Choroid plexus epithelial cell (primary cell): ENCODE results near the gene P2RY2.

ENCODE experiments used
- DNase-seq: peaks from one replicate; pipeline ENCODE4 v3.0.0-alpha.2; 2010; ENCODE audit warnings: low read depth
- H3K4me3 ChIP-seq: 2 replicates; pipeline ENCODE4 v1.5.1; 2011; ENCODE audit warnings: low read depth, mild to moderate bottlenecking, control low read depth, low read length, moderate library complexity
- CTCF ChIP-seq: conservative IDR thresholded peaks from 2 replicates; pipeline ENCODE4 v1.5.1; 2011; ENCODE audit warnings: low read depth, mild to moderate bottlenecking, control low read depth, inconsistent platforms, low read length, moderate library complexity

P2RY2 gene

GRCh38 chr11:73178681-73179080 lies 39.4 kb upstream of the P2RY2 start:
- no peak for DNase-seq
- no peak overlapping the region for H3K4me3 ChIP-seq
- no peak for TF ChIP-seq CTCF

DNA sequence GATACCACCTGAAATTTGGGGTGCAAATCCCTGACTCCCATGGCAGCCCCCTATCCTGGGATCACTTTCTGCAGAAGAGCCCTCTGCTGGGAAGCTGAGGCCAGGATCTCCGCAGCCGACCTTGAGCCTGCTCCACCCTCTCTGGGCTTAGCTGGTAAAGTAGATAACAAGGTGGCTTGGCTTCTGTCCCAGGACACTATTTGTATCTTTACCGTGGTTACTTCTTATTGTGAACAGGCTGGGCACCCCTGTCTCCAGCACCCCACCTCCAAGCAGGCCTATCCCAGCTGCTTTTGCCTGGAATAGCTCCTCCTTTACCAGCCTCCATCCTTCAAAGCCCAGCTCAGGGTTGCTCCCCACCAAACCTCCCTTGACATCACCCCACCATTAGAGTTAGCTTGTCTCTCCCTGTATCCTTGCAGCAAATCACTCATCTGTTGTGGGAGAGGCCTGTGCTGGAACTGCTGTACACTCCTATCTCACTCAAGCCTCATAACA lies 35.2 kb upstream of the P2RY2 start:
- no peak for TF ChIP-seq CTCF
- no peak for DNase-seq
- no peak overlapping the region for H3K4me3 ChIP-seq

GRCh38 chr11:73184953-73185671 lies 33.0 kb upstream of the P2RY2 start:
- H3K4me3 ChIP-seq: no peak overlapping the region
- peak; percentile 65 for DNase-seq
- peak; percentile 98 for TF ChIP-seq CTCF

DNA sequence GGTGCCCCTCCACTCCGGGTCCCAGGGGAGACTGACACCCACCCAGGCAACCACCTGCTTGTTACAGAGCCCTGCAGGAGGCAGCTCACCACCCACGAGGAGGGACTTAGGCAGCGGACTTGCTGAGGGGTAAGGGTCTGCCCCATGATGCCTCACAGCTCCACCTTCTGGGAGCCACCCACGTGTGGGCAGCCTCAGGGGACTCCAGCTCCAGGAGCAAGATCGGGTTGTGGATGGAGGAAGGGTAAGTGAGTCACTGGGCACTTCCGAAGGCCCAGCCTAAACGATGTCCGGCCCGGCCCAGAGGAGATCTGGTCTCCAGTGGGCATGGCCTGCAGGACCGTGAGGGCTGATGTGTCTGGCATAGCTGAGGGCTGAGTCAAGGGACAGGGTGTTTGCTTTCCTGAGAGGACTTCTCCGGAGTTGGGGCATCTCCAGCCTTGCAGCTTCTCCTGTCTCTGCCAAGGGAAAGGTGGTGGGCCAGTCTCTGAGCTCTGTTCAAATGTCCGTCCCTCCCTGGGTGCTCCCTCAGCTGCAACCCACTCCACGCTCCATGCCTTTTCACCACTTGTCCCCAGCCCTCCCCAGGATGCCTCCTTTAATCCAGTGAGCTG lies 32.3 kb upstream of the P2RY2 start:
- TF ChIP-seq CTCF: no peak
- DNase-seq: peak; percentile 16
- no peak overlapping the region for H3K4me3 ChIP-seq

DNA sequence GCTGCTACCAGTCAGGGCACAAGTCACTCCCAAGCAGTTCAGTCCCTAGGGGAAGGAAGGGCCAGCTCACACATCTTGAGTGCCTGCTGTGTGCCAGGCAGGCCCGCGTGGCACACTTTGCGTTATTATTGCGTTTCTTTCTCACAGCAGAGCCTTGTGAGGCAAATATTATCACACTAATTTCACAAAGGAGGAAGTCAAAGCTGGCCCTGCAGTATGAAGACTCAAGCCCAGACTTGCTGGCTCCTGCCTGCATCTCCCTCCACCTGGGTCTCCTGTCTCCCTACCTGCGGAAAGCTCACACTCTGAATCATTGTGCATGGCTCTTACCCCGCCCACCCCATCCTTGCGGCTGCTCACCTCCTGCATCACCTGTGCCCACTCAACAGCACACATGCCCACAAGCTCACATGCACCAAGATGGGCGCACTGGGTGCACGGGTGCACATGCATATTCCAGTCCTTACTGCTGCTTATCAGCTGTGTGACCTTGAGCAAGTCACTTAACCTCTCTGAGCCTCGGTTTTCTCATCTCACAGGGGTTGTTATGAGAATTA lies 31.7 kb upstream of the P2RY2 start:
- H3K4me3 ChIP-seq: no peak overlapping the region
- no peak for DNase-seq
- no peak for TF ChIP-seq CTCF

DNA sequence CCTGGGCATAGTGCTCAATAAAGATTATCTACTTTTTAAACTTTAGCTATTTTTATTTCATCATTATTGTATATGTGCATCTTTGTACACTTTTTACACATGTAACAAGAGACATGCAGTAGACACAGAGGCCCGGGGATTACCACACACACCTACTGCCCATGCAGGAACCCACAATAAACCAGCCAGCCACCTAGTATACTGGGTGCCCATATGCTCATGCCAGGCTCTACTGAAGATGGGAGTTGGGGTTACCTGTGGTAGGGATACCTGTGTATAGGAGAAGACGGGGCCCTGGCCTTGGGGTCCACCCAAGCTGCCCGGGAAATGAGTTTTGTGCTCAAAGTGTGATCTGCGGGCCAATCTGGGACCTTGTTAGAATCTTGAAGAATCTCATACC lies 31.2 kb upstream of the P2RY2 start:
- TF ChIP-seq CTCF: no peak
- DNase-seq: no peak
- no peak overlapping the region for H3K4me3 ChIP-seq
